GM18861 (cell line): ENCODE measurements around the gene OR4C16.

Source experiments
- ATAC-seq: cut with Tn5 transposase; IDR thresholded peaks from one replicate; pipeline ENCODE4 v1.9.1; 2021; ENCODE audit not compliant: unreplicated experiment

OR4C16 gene, protein sequence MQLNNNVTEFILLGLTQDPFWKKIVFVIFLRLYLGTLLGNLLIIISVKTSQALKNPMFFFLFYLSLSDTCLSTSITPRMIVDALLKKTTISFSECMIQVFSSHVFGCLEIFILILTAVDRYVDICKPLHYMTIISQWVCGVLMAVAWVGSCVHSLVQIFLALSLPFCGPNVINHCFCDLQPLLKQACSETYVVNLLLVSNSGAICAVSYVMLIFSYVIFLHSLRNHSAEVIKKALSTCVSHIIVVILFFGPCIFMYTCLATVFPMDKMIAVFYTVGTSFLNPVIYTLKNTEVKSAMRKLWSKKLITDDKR

GRCh38 chr11:55571828-55572227 lies at the start of gene OR4C16:
Gene OR4C16, plus strand, starts transcription at chr11:55572128. Its CDS starts 0 bp downstream, at chr11:55572128.
- no peak for ATAC-seq

DNA sequence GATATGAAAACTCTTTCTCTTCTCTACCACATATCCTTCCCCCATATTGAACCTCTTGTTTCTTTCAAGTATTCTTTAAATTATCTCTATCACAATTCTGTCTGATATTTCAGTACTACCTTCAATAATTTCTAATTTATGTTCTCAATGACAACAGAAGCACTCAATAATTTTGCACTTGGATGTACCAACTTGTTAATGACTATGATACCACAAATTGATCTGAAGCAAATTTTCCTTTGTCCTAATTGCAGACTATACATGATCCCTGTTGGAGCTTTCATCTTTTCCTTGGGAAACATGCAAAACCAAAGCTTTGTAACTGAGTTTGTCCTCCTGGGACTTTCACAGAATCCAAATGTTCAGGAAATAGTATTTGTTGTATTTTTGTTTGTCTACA lies 17.8 kb upstream of the OR4C16 start, which contains the start of gene OR4C15:
OR4C15 (plus strand) TSS at position 301 of the 400 bp plus-strand sequence; CDS start at position 301, 0 bp downstream.
- ATAC-seq: no peak

DNA sequence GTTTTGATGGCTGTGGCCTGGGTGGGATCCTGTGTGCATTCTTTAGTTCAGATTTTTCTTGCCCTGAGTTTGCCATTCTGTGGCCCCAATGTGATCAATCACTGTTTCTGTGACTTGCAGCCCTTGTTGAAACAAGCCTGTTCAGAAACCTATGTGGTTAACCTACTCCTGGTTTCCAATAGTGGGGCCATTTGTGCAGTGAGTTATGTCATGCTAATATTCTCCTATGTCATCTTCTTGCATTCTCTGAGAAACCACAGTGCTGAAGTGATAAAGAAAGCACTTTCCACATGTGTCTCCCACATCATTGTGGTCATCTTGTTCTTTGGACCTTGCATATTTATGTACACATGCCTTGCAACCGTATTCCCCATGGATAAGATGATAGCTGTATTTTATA lies 620 bp downstream of the OR4C16 start:
- ATAC-seq: no peak

- no peak for ATAC-seq
These were observed 35.6 kb downstream of the OR4C16 start, which contains the start of gene OR4C11 for GRCh38 chr11:55607545-55607944. Gene OR4C11, minus strand, starts transcription at chr11:55607645. Its CDS starts 3,272 bp downstream, at chr11:55604373.
